HEK293 (cell line): ENCODE data around the gene HTR1D.
A peak's percentile ranks its signal among the peaks of the same experiment; 100 is the strongest.

ENCODE experiments used
- GLIS1 ChIP-seq: fragments of 450-650 bp; formaldehyde crosslinking; IDR thresholded peaks from 2 replicates; pipeline ENCODE4 v1.5.1; 2016; ENCODE audit warnings: missing biosample characterization, missing genetic modification characterization
- HOXA7 ChIP-seq: sonication (generic); formaldehyde crosslinking; IDR thresholded peaks from 2 replicates; pipeline ENCODE4 v1.8.1; 2022; ENCODE audit warnings: missing genetic modification reagents, borderline replicate concordance
- KLF10 ChIP-seq: fragments of 450-650 bp; IDR thresholded peaks from 2 replicates; pipeline ENCODE4 v1.5.1; 2018; ENCODE audit warnings: missing biosample characterization, mild to moderate bottlenecking, missing genetic modification characterization
- KLF7 ChIP-seq: fragments of 450-650 bp; formaldehyde crosslinking; IDR thresholded peaks from 2 replicates; pipeline ENCODE4 v1.5.1; 2016; ENCODE audit warnings: missing biosample characterization, missing genetic modification characterization, borderline replicate concordance
- KLF9 ChIP-seq: fragments of 450-650 bp; formaldehyde crosslinking; IDR thresholded peaks from 2 replicates; pipeline ENCODE4 v1.5.1; 2016; ENCODE audit warnings: missing biosample characterization, missing genetic modification characterization, low read depth
- MEIS1 ChIP-seq: sonication (generic); formaldehyde crosslinking; IDR thresholded peaks from 2 replicates; pipeline ENCODE4 v1.8.1; 2022; ENCODE audit warnings: missing genetic modification reagents, mild to moderate bottlenecking, borderline replicate concordance
- MZF1 ChIP-seq: fragments of 450-650 bp; formaldehyde crosslinking; IDR thresholded peaks from 2 replicates; pipeline ENCODE4 v1.5.1; 2017; ENCODE audit warnings: missing biosample characterization, missing genetic modification characterization, borderline replicate concordance
- OSR2 ChIP-seq: fragments of 450-650 bp; formaldehyde crosslinking; IDR thresholded peaks from 2 replicates; pipeline ENCODE4 v1.5.1; 2016; ENCODE audit warnings: missing biosample characterization, missing genetic modification characterization
- SALL2 ChIP-seq: fragments of 450-650 bp; formaldehyde crosslinking; IDR thresholded peaks from 2 replicates; pipeline ENCODE4 v1.5.0; 2017; ENCODE audit warnings: missing biosample characterization, mild to moderate bottlenecking, missing genetic modification characterization, borderline replicate concordance
- SP2 ChIP-seq: fragments of 450-650 bp; formaldehyde crosslinking; IDR thresholded peaks from 2 replicates; pipeline ENCODE4 v1.5.1; 2016; ENCODE audit warnings: missing biosample characterization, missing genetic modification characterization
- YY2 ChIP-seq: fragments of 450-650 bp; formaldehyde crosslinking; IDR thresholded peaks from 2 replicates; pipeline ENCODE4 v1.5.1; 2016; ENCODE audit warnings: missing biosample characterization, missing genetic modification characterization
- ZEB2 ChIP-seq: fragments of 450-650 bp; formaldehyde crosslinking; IDR thresholded peaks from 2 replicates; pipeline ENCODE4 v1.5.1; 2016; ENCODE audit warnings: missing biosample characterization, missing genetic modification characterization
- ZNF10 ChIP-seq: fragments of 450-650 bp; formaldehyde crosslinking; IDR thresholded peaks from 2 replicates; pipeline ENCODE4 v1.5.1; 2017; ENCODE audit warnings: missing biosample characterization, missing genetic modification characterization
- ZNF121 ChIP-seq: fragments of 450-650 bp; formaldehyde crosslinking; IDR thresholded peaks from 2 replicates; pipeline ENCODE4 v1.5.1; 2016; ENCODE audit warnings: missing biosample characterization, missing genetic modification characterization
- ZNF132 ChIP-seq: fragments of 450-650 bp; formaldehyde crosslinking; IDR thresholded peaks from 2 replicates; pipeline ENCODE4 v1.5.1; 2017; ENCODE audit warnings: missing biosample characterization, missing genetic modification characterization, borderline replicate concordance
- ZNF174 ChIP-seq: fragments of 450-650 bp; formaldehyde crosslinking; IDR thresholded peaks from 2 replicates; pipeline ENCODE4 v1.5.0; 2017; ENCODE audit warnings: missing biosample characterization, mild to moderate bottlenecking, missing genetic modification characterization
- ZNF202 ChIP-seq: fragments of 450-650 bp; formaldehyde crosslinking; IDR thresholded peaks from 2 replicates; pipeline ENCODE4 v1.5.1; 2016; ENCODE audit warnings: missing biosample characterization, missing genetic modification characterization, borderline replicate concordance
- ZNF211 ChIP-seq: fragments of 450-650 bp; formaldehyde crosslinking; IDR thresholded peaks from 2 replicates; pipeline ENCODE4 v1.5.1; 2016; ENCODE audit warnings: low read depth, missing biosample characterization, missing genetic modification characterization
- ZNF433 ChIP-seq: fragments of 450-650 bp; formaldehyde crosslinking; IDR thresholded peaks from 2 replicates; pipeline ENCODE4 v1.5.1; 2016; ENCODE audit warnings: missing biosample characterization, missing genetic modification characterization, low read depth
- ZNF544 ChIP-seq: fragments of 450-650 bp; formaldehyde crosslinking; IDR thresholded peaks from 2 replicates; pipeline ENCODE4 v1.5.0; 2017; ENCODE audit warnings: missing biosample characterization, missing genetic modification characterization
- ZNF560 ChIP-seq: fragments of 450-650 bp; formaldehyde crosslinking; IDR thresholded peaks from 2 replicates; pipeline ENCODE4 v1.5.1; 2017; ENCODE audit warnings: missing biosample characterization, missing genetic modification characterization, borderline replicate concordance
- ZNF571 ChIP-seq: fragments of 450-650 bp; formaldehyde crosslinking; IDR thresholded peaks from 2 replicates; pipeline ENCODE4 v1.5.0; 2017; ENCODE audit warnings: missing biosample characterization, missing genetic modification characterization
- ZNF768 ChIP-seq: fragments of 450-650 bp; formaldehyde crosslinking; IDR thresholded peaks from 2 replicates; pipeline ENCODE4 v1.5.1; 2018; ENCODE audit warnings: missing biosample characterization, mild to moderate bottlenecking, missing genetic modification characterization
- ZNF791 ChIP-seq: fragments of 450-650 bp; formaldehyde crosslinking; IDR thresholded peaks from 2 replicates; pipeline ENCODE4 v1.5.1; 2016; ENCODE audit warnings: missing biosample characterization, missing genetic modification characterization
- TF ChIP-seq, protein P1 (sequence below): fragments of 450-650 bp; formaldehyde crosslinking; IDR thresholded peaks from 2 replicates; pipeline ENCODE4 v1.5.1; 2016; ENCODE audit warnings: missing biosample characterization, missing genetic modification characterization
- TF ChIP-seq, protein P2 (sequence below): fragments of 450-650 bp; formaldehyde crosslinking; IDR thresholded peaks from 2 replicates; pipeline ENCODE4 v1.5.1; 2016; ENCODE audit warnings: missing biosample characterization, missing genetic modification characterization, low read depth
- TF ChIP-seq, protein P3 (sequence below): fragments of 450-650 bp; IDR thresholded peaks from 2 replicates; pipeline ENCODE4 v1.5.1; 2018; ENCODE audit warnings: missing biosample characterization, missing genetic modification characterization
- TF ChIP-seq, protein P4 (sequence below): fragments of 450-650 bp; formaldehyde crosslinking; IDR thresholded peaks from 2 replicates; pipeline ENCODE4 v1.5.1; 2016; ENCODE audit warnings: missing biosample characterization, missing genetic modification characterization, borderline replicate concordance
- TF ChIP-seq, protein P5 (sequence below): fragments of 450-650 bp; formaldehyde crosslinking; IDR thresholded peaks from 2 replicates; pipeline ENCODE4 v1.5.1; 2016; ENCODE audit warnings: missing biosample characterization, missing genetic modification characterization
- TF ChIP-seq, protein P6 (sequence below): fragments of 450-650 bp; formaldehyde crosslinking; IDR thresholded peaks from 2 replicates; pipeline ENCODE4 v1.5.1; 2016; ENCODE audit warnings: missing biosample characterization, missing genetic modification characterization

The HTR1D gene

DNA sequence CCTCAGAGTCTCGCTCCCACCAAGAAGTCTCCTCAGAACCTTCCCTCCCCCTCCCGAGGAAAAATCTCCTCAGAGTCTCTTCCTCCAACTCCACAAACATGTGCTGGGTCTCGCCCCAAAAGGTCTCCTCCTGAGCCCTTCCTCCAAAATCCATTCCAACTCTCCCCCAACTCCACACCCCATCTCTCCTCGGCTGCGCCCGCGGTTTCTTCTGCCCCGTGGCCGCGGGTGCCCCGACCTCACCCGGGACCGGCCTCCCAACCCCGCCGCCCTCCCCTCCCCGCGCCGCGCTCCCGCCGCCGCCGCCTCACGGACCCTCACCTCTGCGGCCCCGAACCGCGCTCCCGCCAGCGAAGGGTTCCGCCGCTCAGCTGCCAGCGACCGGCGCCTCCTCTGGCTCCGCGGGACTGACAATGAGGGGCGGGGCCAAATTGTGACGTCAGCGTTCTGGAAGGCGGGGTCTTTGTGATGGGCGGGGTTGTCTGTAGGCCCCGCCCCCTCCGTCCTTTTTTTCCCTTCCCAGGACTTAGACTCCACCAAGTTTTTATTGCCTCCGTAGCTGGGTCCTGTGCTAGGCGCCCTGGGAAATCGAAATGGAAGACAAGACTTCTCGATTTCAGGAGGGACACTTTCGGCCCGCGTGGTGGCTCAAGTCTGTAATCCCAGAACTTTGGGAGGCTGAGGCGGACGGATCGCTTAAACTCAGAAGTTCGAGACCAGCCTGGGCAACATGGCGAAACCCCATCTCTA lies 48.7 kb downstream of the HTR1D start, which contains the start of gene LUZP1 (continued):
- no peak for TF ChIP-seq ZNF121
- no peak for TF ChIP-seq ZNF132 (tag by site-specific recombination)
- TF ChIP-seq, protein P1, sequence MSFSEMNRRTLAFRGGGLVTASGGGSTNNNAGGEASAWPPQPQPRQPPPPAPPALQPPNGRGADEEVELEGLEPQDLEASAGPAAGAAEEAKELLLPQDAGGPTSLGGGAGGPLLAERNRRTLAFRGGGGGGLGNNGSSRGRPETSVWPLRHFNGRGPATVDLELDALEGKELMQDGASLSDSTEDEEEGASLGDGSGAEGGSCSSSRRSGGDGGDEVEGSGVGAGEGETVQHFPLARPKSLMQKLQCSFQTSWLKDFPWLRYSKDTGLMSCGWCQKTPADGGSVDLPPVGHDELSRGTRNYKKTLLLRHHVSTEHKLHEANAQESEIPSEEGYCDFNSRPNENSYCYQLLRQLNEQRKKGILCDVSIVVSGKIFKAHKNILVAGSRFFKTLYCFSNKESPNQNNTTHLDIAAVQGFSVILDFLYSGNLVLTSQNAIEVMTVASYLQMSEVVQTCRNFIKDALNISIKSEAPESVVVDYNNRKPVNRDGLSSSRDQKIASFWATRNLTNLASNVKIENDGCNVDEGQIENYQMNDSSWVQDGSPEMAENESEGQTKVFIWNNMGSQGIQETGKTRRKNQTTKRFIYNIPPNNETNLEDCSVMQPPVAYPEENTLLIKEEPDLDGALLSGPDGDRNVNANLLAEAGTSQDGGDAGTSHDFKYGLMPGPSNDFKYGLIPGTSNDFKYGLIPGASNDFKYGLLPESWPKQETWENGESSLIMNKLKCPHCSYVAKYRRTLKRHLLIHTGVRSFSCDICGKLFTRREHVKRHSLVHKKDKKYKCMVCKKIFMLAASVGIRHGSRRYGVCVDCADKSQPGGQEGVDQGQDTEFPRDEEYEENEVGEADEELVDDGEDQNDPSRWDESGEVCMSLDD = peak; percentile 54; the same call in 1 of the 2 replicates
- peak; percentile 66 for TF ChIP-seq KLF10 (tag by site-specific recombination)
- TF ChIP-seq YY2 = no peak
- TF ChIP-seq SALL2 (tag by site-specific recombination) = no peak
- TF ChIP-seq ZNF768 = no peak
- TF ChIP-seq SP2 (tag by site-specific recombination) = peak; percentile 85
- no peak for TF ChIP-seq ZNF10
- TF ChIP-seq ZNF202 (tag by site-specific recombination) = no peak
- no peak for TF ChIP-seq HOXA7 (CRISPR knock-in tag)
- TF ChIP-seq ZNF174 (tag by site-specific recombination) = no peak
- TF ChIP-seq, protein P2, sequence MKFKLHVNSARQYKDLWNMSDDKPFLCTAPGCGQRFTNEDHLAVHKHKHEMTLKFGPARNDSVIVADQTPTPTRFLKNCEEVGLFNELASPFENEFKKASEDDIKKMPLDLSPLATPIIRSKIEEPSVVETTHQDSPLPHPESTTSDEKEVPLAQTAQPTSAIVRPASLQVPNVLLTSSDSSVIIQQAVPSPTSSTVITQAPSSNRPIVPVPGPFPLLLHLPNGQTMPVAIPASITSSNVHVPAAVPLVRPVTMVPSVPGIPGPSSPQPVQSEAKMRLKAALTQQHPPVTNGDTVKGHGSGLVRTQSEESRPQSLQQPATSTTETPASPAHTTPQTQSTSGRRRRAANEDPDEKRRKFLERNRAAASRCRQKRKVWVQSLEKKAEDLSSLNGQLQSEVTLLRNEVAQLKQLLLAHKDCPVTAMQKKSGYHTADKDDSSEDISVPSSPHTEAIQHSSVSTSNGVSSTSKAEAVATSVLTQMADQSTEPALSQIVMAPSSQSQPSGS (tag by site-specific recombination) = peak; percentile 98
- no peak for TF ChIP-seq GLIS1
- TF ChIP-seq OSR2 (tag by site-specific recombination) = 0 out of 2 replicates have a peak, but pooled peaks have one; percentile 23
- TF ChIP-seq, protein P3, sequence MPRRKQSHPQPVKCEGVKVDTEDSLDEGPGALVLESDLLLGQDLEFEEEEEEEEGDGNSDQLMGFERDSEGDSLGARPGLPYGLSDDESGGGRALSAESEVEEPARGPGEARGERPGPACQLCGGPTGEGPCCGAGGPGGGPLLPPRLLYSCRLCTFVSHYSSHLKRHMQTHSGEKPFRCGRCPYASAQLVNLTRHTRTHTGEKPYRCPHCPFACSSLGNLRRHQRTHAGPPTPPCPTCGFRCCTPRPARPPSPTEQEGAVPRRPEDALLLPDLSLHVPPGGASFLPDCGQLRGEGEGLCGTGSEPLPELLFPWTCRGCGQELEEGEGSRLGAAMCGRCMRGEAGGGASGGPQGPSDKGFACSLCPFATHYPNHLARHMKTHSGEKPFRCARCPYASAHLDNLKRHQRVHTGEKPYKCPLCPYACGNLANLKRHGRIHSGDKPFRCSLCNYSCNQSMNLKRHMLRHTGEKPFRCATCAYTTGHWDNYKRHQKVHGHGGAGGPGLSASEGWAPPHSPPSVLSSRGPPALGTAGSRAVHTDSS (tag by site-specific recombination) = no peak
- TF ChIP-seq ZNF791 (tag by site-specific recombination) = 0 out of 2 replicates have a peak, but pooled peaks have one; percentile 44
- TF ChIP-seq ZNF560 (tag by site-specific recombination) = no peak
- TF ChIP-seq, protein P4, sequence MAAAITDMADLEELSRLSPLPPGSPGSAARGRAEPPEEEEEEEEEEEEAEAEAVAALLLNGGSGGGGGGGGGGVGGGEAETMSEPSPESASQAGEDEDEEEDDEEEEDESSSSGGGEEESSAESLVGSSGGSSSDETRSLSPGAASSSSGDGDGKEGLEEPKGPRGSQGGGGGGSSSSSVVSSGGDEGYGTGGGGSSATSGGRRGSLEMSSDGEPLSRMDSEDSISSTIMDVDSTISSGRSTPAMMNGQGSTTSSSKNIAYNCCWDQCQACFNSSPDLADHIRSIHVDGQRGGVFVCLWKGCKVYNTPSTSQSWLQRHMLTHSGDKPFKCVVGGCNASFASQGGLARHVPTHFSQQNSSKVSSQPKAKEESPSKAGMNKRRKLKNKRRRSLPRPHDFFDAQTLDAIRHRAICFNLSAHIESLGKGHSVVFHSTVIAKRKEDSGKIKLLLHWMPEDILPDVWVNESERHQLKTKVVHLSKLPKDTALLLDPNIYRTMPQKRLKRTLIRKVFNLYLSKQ = no peak
- TF ChIP-seq ZNF433 (tag by site-specific recombination) = no peak
- no peak for TF ChIP-seq MEIS1 (CRISPR knock-in tag)
- TF ChIP-seq, protein P5, sequence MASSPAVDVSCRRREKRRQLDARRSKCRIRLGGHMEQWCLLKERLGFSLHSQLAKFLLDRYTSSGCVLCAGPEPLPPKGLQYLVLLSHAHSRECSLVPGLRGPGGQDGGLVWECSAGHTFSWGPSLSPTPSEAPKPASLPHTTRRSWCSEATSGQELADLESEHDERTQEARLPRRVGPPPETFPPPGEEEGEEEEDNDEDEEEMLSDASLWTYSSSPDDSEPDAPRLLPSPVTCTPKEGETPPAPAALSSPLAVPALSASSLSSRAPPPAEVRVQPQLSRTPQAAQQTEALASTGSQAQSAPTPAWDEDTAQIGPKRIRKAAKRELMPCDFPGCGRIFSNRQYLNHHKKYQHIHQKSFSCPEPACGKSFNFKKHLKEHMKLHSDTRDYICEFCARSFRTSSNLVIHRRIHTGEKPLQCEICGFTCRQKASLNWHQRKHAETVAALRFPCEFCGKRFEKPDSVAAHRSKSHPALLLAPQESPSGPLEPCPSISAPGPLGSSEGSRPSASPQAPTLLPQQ = peak; percentile 65; the same call in 1 of the 2 replicates
- no peak; the same call in 1 of the 2 replicates for TF ChIP-seq KLF7 (tag by site-specific recombination)
- TF ChIP-seq KLF9 (tag by site-specific recombination) = peak; percentile 69; the same call in 1 of the 2 replicates
- no peak for TF ChIP-seq MZF1
- TF ChIP-seq, protein P6, sequence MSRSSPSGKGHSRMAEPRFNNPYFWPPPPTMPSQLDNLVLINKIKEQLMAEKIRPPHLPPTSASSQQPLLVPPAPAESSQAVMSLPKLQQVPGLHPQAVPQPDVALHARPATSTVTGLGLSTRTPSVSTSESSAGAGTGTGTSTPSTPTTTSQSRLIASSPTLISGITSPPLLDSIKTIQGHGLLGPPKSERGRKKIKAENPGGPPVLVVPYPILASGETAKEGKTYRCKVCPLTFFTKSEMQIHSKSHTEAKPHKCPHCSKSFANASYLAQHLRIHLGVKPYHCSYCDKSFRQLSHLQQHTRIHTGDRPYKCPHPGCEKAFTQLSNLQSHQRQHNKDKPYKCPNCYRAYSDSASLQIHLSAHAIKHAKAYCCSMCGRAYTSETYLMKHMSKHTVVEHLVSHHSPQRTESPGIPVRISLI = peak; percentile 90
- TF ChIP-seq ZNF571 (tag by site-specific recombination) = no peak
- TF ChIP-seq ZNF211 (tag by site-specific recombination) = no peak
- peak; percentile 27 for TF ChIP-seq ZEB2
- no peak for TF ChIP-seq ZNF544 (tag by site-specific recombination)
